DLD1 (cell line): ENCODE results near the gene MYO16.

ENCODE experiments used
- in situ Hi-C: cut with HindIII; loops from 2 replicates; pipeline ENCODE4 v1.10.0; 2017; ENCODE audit warnings: low sequenced_read_pairs

The MYO16 gene

GRCh38 chr13:108789476-108789875 is 160.1 kb downstream of the MYO16 start:
- in situ Hi-C loops, result no loop called here

- in situ Hi-C loops, result no loop called here
Observed at GRCh38 chr13:108795841-108796240, 166.4 kb downstream of the MYO16 start.

GRCh38 chr13:108797354-108797753 is 167.9 kb downstream of the MYO16 start:
- in situ Hi-C loops, result no loop called here

DNA sequence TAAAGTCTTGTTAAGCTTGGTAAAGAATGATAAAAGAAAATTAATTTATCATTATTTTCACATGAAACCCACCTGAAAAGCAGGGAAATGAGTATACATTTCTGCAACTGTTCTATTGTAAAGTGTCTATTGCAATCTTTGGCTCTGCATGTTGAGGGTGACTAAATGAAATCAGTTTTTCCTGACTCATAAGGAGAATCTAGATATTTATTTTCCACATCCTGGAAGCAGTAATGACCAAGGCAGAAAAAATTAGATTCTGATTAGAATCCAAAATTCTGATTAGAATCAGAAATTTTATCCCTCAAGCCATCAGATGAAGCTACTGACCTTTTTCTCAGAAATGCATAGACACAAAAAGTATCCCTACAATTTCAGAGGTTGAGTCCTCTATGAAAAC is 178.4 kb downstream of the MYO16 start:
- in situ Hi-C loops, result no loop called here

- in situ Hi-C loops, result no loop called here
Observed at GRCh38 chr13:108812165-108812564, 182.8 kb downstream of the MYO16 start.

- in situ Hi-C loops, result no loop called here
Observed at GRCh38 chr13:108812661-108813060, 183.2 kb downstream of the MYO16 start.

GRCh38 chr13:108813587-108814170 is 184.3 kb downstream of the MYO16 start:
- in situ Hi-C loops, result no loop called here

GRCh38 chr13:108816375-108816774 is 187.0 kb downstream of the MYO16 start:
- in situ Hi-C loops, result no loop called here

GRCh38 chr13:108827646-108828045 is 198.2 kb downstream of the MYO16 start:
- in situ Hi-C loops, result no loop called here

DNA sequence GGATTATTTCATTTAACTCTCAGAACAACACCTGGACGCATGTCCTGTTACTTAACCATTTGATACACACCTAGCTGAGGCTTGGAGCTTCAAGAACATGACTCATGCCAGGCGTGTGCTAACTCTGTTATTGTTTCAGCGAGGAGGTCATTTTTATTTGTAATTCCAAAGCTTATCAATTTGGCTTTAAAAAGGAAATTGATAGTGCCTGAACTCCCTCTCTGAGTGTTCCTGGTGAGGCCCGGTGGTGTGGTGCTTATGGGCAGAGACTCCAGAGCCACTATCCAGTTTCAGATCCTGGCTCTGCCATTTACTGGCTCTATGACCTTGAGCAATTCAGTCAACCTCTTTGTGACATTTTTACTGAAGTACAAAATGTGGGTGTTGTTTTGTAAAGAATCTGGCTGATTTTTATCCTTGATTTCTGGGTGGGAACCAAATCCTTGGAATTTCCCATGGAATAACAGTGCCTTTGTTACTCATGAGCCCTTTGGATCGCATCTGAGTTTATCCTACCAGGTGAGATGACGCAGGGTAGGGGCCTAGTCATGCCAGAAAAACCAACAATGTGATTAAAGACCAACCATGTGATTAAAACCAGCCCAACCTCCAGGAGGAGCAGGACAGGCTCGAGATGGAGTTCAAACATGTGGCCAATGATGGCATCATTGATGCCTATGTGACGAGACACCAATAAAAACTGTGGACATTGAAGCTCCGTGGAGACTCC is 198.8 kb downstream of the MYO16 start:
- in situ Hi-C loops, result no loop called here

DNA sequence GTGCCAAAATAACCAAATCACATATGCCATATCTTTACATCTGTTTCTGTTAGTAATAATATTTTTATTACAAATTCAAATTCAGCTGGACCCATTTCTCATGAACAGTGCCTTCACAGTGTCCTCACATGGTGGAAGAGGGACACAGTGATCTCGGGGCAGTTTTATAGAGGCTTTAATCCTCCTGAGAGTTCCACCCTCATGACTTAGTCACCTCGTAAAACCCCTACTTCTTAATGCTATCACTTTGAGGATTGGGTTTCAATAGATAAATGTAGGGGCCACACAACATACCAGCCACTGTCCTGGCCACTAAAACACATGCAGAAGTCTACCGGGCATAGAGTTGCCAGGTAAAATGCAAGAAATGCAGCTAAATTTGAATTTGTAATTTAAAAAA is 201.5 kb downstream of the MYO16 start:
- in situ Hi-C loops, result no loop called here

DNA sequence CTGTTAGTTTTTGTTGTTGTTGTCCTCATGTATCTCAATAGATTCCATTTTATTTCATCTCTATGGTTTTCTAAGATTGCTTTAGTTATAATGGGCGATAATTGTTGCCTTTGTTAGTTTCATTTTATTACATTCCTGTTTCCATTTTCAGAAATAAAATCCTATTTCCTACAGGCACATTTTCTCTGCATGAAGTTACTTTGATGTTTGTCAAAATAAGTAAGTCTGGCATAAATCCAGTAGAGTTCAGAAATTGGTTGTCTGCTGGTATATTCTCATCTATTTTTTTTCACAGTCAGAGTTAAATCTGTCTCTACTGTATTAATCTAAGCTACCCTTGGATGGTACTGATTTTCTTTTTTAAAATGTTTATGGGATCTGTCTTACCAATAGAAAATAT is 204.1 kb downstream of the MYO16 start:
- in situ Hi-C loops, result no loop called here

- in situ Hi-C loops, result no loop called here
Observed at GRCh38 chr13:108834193-108834592, 204.8 kb downstream of the MYO16 start.

DNA sequence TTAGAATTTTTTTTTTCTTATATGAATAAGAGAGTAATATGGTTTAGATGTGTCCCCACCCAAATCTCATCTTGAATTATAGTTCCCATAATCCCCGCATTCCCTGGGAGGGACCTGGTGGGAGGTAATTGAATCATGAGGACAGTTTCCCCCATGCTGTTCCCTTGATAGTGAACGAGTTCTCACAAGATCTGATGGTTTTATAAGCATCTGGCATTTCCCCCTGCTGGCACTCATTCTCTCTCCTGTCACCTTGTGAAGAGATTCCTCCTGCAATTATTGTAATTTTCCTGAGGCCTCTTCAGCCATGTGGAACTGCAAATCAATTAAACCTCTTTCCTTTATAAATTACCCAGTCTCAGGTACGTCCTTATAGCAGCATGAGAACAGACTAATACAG is 205.7 kb downstream of the MYO16 start:
- in situ Hi-C loops, result no loop called here

DNA sequence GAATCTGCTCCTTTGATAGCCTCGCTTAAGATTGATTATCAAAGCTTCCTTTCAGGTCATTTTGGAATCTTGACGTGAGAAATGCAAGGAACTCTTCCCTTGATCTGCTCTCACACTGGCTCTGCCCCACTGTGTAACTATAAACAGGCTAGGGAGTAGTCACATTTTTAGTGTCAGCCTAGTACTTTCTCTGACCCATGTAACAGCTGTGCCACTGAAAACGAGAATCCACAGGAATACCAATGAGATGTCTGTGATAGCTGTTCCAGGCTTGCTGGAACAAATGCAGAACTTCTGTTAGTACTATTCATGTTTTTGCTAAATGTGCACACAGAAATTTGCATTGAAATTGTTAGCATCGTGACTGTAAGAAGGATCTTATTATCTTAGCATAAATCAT is 221.3 kb downstream of the MYO16 start:
- in situ Hi-C loops, result no loop called here

GRCh38 chr13:108851660-108852059 is 222.2 kb downstream of the MYO16 start:
- in situ Hi-C loops, result no loop called here

GRCh38 chr13:108853031-108853430 is 223.6 kb downstream of the MYO16 start:
- in situ Hi-C loops, result no loop called here

GRCh38 chr13:108855737-108856387 is 226.5 kb downstream of the MYO16 start:
- in situ Hi-C loops, result no loop called here

DNA sequence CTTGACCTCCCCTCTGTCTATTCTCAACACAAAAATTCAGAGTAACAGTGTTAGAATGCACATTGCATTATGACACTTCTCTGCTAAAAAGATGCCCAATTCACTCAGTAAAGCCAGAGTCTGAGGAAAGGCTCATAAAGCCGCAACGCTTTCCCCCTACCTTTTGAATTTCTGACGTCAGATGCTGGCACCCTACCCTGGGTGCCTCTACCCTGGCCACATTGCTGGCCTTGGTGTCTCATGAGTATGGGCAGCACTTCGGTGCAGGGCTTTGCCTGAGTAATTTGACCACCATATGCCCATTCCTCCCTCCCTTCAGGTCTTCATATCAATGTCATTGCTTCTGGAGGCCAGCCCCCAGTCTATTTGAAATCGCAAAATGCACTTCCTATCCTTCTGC is 229.3 kb downstream of the MYO16 start:
- in situ Hi-C loops, result no loop called here

DNA sequence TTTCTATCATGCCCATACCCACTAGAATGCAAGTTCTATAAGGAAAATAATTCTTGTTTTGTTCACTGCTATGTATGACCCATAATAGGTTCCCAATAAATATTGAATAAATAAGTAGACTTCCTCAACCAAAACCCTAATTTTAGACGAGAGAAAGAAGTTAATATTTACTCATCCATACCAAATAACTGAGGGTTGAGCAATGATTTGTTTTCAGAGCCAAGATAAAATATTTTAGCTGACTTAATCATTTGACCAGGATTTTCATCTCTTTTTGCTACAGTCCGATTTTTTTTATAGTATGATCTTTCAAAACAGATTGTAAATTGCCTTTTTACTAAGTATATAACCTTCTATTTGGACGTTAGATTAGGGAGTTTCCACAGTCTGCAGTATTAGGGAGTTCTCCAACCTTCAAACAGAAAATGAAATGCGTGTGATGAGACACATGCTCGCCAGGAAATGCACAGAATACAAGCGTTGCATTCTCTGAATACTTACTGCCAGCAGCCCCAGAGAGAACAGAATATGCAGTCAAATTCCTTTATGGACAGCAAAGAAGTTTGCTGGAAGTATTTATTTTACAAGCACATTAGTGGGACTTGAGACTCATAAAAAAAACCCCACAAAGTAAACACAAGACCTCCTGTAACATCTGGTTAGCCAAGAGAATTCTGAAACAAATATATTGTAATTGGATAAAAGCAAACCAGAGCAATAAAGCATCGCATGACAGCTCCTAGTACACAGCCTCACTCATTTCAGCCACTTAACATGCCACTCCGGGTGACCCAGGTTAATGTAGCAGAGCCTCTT is 230.0 kb downstream of the MYO16 start:
- in situ Hi-C loops, result no loop called here

DNA sequence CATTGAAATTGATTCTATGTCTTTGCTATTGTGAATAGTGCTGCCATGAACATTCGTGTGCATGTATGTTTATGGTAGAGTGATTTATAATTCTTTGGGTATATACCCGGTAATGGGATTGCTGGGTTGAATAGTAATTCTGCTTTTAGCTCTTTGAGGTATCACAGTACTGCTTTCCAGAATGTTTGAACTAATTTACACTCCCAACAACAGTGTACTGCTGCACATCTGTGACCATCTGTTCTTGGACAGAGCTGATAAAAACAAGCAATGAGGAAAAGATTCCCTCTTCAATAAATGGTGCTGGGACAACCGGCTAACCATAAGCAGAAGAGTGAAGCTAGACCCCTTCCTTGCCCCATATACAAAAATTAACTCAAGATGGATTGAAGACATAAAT is 231.0 kb downstream of the MYO16 start:
- in situ Hi-C loops, result no loop called here
